HCT116 (cell line): ENCODE measurements around the gene SLC18A2. TPM values are rescaled to one million over a fixed set of nuclear protein-coding genes. Genes with fewer than 3 reads are reported as not detected.

ENCODE experiments used
- ATAC-seq: fragments of 200-7000 bp; cut with Tn5 transposase; 2 replicates; pipeline ENCODE4 v1.9.1; 2020; ENCODE audit warnings: mild to moderate bottlenecking, moderate library complexity
- BruUV-seq: library from RNA; stranded (reverse); fragments of 400-500 nt; replicated peaks from 2 replicates; lab custom pipeline; 2021; lab: Mats Ljungman, UMichigan
- CTCF ChIA-PET: fragments of 300-600 bp; sonication (Branson Sonifier 250); formaldehyde crosslinking; loops from one replicate; lab custom pipeline; 2021; ENCODE audit warnings: antibody characterized with exemption; lab: Charles Lee
- POLR2A ChIA-PET: fragments of 300-600, 350-600 bp; sonication (Branson Sonifier 250); formaldehyde crosslinking; loops from one replicate; lab custom pipeline; 2021; ENCODE audit warnings: antibody characterized with exemption; lab: Charles Lee
- RAD21 ChIA-PET, 2 experiments: fragments of 300-600 bp; sonication (Branson Sonifier 250); formaldehyde crosslinking; loops; one replicate each; lab custom pipeline; 2023; ENCODE audit warnings: low total read pairs in 2 of 2; ENCODE audit not compliant: uncharacterized antibody in 2 of 2, unreplicated experiment in 2 of 2, low non-redundant PET in 1 of 2; lab: Charles Lee
- DNase-seq: peaks from one replicate; pipeline ENCODE4 v3.0.0-alpha.2; 2010; ENCODE audit warnings: low read depth, low spot score
- H2AFZ ChIP-seq: fragments of 200-600 bp; shearing (Covaris generic), sonication (generic); 2 replicates; pipeline ENCODE4 v1.6.1; 2017; ENCODE audit warnings: low read depth, mixed run types, mixed read lengths, antibody characterized with exemption, low read length; ENCODE audit not compliant: poor library complexity, severe bottlenecking
- H3K27ac ChIP-seq: 2 replicates; pipeline ENCODE4 v1.5.1; 2012; ENCODE audit warnings: low read depth, low read length
- H3K27me3 ChIP-seq: fragments of 200-600 bp; sonication (generic); 2 replicates; pipeline ENCODE4 v1.6.1; 2016; ENCODE audit warnings: mixed run types, low read length, mixed read lengths; ENCODE audit not compliant: insufficient read depth
- H3K36me3 ChIP-seq, 2 experiments: fragments of 200-500 bp in 1 of 2; fragments of 200-600 bp in 1 of 2; sonication (Bioruptor generic) in 1 of 2; sonication (generic) in 1 of 2; 2 replicates each; pipeline versions ENCODE4 v1.5.1 to v1.6.1; 2014 to 2016; ENCODE audit warnings: low read length in 2 of 2, inconsistent platforms in 1 of 2, mixed read lengths in 1 of 2, mixed run types in 1 of 2; ENCODE audit not compliant: insufficient read depth in 2 of 2, control insufficient read depth in 1 of 2
- H3K4me1 ChIP-seq, 2 experiments: fragments of 200-600 bp in 1 of 2; sonication (generic) in 1 of 2; 2 replicates each; pipeline versions ENCODE4 v1.5.1 to v1.6.1; 2012 to 2017; ENCODE audit warnings: low read length in 2 of 2, inconsistent platforms in 1 of 2, mild to moderate bottlenecking in 1 of 2, mixed read lengths in 1 of 2, mixed run types in 1 of 2, moderate library complexity in 1 of 2; ENCODE audit not compliant: insufficient read depth in 2 of 2, control insufficient read depth in 1 of 2
- H3K4me2 ChIP-seq: fragments of 200-600 bp; sonication (generic); 2 replicates; pipeline ENCODE4 v1.6.1; 2017; ENCODE audit warnings: mixed run types, low read length, mixed read lengths
- H3K4me3 ChIP-seq, 2 experiments: fragments of 200-600 bp in 1 of 2; sonication (generic) in 1 of 2; replicated peaks in 1 of 2; 2 replicates each; pipeline ENCODE4 v1.5.1; 2011 to 2016; ENCODE audit warnings: low read length in 2 of 2, control low read depth in 1 of 2, low read depth in 1 of 2, mild to moderate bottlenecking in 1 of 2, mixed read lengths in 1 of 2, mixed run types in 1 of 2
- H3K79me2 ChIP-seq: fragments of 200-600 bp; sonication (generic); 2 replicates; pipeline ENCODE4 v1.6.1; 2017; ENCODE audit warnings: mild to moderate bottlenecking, mixed run types, low read length, moderate library complexity, mixed read lengths; ENCODE audit not compliant: insufficient read depth
- H3K9ac ChIP-seq: fragments of 200-600 bp; sonication (generic); 2 replicates; pipeline ENCODE4 v1.6.1; 2016; ENCODE audit warnings: low read length, mixed read lengths
- H3K9me2 ChIP-seq: fragments of 200-600 bp; sonication (generic), shearing (Covaris generic); 2 replicates; pipeline ENCODE4 v1.6.1; 2017; ENCODE audit warnings: mixed run types, mild to moderate bottlenecking, moderate library complexity; ENCODE audit not compliant: insufficient read depth
- H3K9me3 ChIP-seq, 2 experiments: fragments of 200-500 bp in 1 of 2; fragments of 200-600 bp in 1 of 2; sonication (Bioruptor generic) in 1 of 2; sonication (generic) in 1 of 2; 2 replicates each; pipeline ENCODE4 v1.6.1; 2014 to 2017; ENCODE audit warnings: low read length in 2 of 2, mixed read lengths in 2 of 2, inconsistent platforms in 1 of 2, low read depth in 1 of 2, mild to moderate bottlenecking in 1 of 2, mixed run types in 1 of 2, moderate library complexity in 1 of 2; ENCODE audit not compliant: control insufficient read depth in 1 of 2, insufficient read depth in 1 of 2
- H4K20me1 ChIP-seq: fragments of 200-600 bp; sonication (generic), shearing (Covaris generic); 2 replicates; pipeline ENCODE4 v1.6.1; 2017; ENCODE audit warnings: mixed run types, mild to moderate bottlenecking, moderate library complexity; ENCODE audit not compliant: insufficient read depth
- CBX3 ChIP-seq: IDR thresholded peaks from 2 replicates; pipeline ENCODE4 v1.6.1; 2012; ENCODE audit warnings: low read depth
- EGR1 ChIP-seq: IDR thresholded peaks from 2 replicates; pipeline ENCODE4 v1.6.1; 2012; ENCODE audit warnings: low read depth
- ELF1 ChIP-seq: IDR thresholded peaks from 2 replicates; pipeline ENCODE4 v1.6.1; 2012; ENCODE audit warnings: low read depth, borderline replicate concordance
- EZH2phosphoT487 ChIP-seq: fragments of 200-600 bp; IDR thresholded peaks from 2 replicates; pipeline ENCODE4 v1.6.1; 2018; ENCODE audit warnings: antibody characterized with exemption, borderline replicate concordance
- POLR2A ChIP-seq: IDR thresholded peaks from 2 replicates; pipeline ENCODE4 v1.7.0; 2011; ENCODE audit warnings: borderline replicate concordance; ENCODE audit not compliant: insufficient read depth, insufficient read length; ENCODE audit errors: extremely low read depth
- POLR2AphosphoS5 ChIP-seq: IDR thresholded peaks from 2 replicates; pipeline ENCODE4 v1.6.1; 2011; ENCODE audit warnings: mild to moderate bottlenecking, low read depth, low read length, moderate library complexity
- SP1 ChIP-seq: IDR thresholded peaks from 2 replicates; pipeline ENCODE4 v1.6.1; 2012; ENCODE audit warnings: low read depth
- SRF ChIP-seq: IDR thresholded peaks from 2 replicates; pipeline ENCODE4 v1.6.1; 2012; ENCODE audit warnings: low read depth
- intact Hi-C: fragments of 100-400 bp; cut with micrococcal nuclease; formaldehyde crosslinking; loops from 2 replicates; pipeline ENCODE4 v1.10.0; 2022
- total RNA-seq: library from RNA; stranded (reverse); gene quantifications from one replicate; pipeline ENCODE4 v1.2.1, GENCODE V29; 2021; ENCODE audit not compliant: unreplicated experiment
- TF ChIP-seq, protein P1 (sequence below): IDR thresholded peaks from 2 replicates; pipeline ENCODE4 v1.6.1; 2012; ENCODE audit warnings: low read depth
- TF ChIP-seq, protein P2 (sequence below), 3 experiments: fragments of 200-600 bp in 1 of 3; sonication (generic) in 1 of 3; IDR thresholded peaks in 2 of 3; conservative IDR thresholded peaks in 1 of 3; 2 replicates each; pipeline ENCODE4 v1.5.1; 2012 to 2017; ENCODE audit warnings: low read depth in 2 of 3, low read length in 2 of 3, antibody characterized with exemption in 1 of 3, borderline replicate concordance in 1 of 3, control low read depth in 1 of 3, mild to moderate bottlenecking in 1 of 3, mixed read lengths in 1 of 3, mixed run types in 1 of 3, moderate library complexity in 1 of 3; ENCODE audit not compliant: insufficient read depth in 1 of 3
- TF ChIP-seq, protein P3 (sequence below): IDR thresholded peaks from 2 replicates; pipeline ENCODE4 v1.6.1; 2011; ENCODE audit warnings: mild to moderate bottlenecking, low read length, moderate library complexity; ENCODE audit not compliant: insufficient replicate concordance; ENCODE audit errors: extremely low read depth

Gene SLC18A2
- total RNA-seq, 1 experiment from 2014 or later, result not detected

DNA sequence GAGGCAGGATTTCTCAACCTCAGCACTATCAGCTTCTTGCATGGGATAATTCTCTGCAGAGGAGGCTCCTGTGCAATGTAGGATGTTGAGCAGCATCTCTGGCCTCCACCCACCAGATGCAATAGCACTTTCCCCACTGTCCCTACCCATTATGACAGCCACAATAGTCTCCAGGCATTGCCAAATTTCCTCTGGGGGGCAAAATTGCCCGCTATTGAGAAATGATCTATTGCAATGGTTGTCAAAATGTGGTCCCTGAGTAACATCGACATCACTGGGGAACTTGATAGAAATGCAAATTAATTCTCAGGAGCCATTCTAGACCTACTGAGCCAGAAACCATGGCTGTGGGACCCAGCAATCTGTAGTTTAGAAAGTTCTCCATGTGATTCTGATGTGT lies 36.6 kb upstream of the SLC18A2 start:
- no peak overlapping the region for H3K4me3 ChIP-seq
- no peak for TF ChIP-seq ELF1
- TF ChIP-seq, protein P1, sequence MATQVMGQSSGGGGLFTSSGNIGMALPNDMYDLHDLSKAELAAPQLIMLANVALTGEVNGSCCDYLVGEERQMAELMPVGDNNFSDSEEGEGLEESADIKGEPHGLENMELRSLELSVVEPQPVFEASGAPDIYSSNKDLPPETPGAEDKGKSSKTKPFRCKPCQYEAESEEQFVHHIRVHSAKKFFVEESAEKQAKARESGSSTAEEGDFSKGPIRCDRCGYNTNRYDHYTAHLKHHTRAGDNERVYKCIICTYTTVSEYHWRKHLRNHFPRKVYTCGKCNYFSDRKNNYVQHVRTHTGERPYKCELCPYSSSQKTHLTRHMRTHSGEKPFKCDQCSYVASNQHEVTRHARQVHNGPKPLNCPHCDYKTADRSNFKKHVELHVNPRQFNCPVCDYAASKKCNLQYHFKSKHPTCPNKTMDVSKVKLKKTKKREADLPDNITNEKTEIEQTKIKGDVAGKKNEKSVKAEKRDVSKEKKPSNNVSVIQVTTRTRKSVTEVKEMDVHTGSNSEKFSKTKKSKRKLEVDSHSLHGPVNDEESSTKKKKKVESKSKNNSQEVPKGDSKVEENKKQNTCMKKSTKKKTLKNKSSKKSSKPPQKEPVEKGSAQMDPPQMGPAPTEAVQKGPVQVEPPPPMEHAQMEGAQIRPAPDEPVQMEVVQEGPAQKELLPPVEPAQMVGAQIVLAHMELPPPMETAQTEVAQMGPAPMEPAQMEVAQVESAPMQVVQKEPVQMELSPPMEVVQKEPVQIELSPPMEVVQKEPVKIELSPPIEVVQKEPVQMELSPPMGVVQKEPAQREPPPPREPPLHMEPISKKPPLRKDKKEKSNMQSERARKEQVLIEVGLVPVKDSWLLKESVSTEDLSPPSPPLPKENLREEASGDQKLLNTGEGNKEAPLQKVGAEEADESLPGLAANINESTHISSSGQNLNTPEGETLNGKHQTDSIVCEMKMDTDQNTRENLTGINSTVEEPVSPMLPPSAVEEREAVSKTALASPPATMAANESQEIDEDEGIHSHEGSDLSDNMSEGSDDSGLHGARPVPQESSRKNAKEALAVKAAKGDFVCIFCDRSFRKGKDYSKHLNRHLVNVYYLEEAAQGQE, result no peak
- TF ChIP-seq POLR2AphosphoS5, result no peak
- TF ChIP-seq, protein P2, sequence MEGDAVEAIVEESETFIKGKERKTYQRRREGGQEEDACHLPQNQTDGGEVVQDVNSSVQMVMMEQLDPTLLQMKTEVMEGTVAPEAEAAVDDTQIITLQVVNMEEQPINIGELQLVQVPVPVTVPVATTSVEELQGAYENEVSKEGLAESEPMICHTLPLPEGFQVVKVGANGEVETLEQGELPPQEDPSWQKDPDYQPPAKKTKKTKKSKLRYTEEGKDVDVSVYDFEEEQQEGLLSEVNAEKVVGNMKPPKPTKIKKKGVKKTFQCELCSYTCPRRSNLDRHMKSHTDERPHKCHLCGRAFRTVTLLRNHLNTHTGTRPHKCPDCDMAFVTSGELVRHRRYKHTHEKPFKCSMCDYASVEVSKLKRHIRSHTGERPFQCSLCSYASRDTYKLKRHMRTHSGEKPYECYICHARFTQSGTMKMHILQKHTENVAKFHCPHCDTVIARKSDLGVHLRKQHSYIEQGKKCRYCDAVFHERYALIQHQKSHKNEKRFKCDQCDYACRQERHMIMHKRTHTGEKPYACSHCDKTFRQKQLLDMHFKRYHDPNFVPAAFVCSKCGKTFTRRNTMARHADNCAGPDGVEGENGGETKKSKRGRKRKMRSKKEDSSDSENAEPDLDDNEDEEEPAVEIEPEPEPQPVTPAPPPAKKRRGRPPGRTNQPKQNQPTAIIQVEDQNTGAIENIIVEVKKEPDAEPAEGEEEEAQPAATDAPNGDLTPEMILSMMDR (IDR thresholded peaks at IDR 0.05 in 2 of 3, conservative IDR thresholded peaks at IDR 0.05 in 1 of 3; ENCODE audit: borderline replicate concordance in 1 of 3, insufficient read depth in 1 of 3, low read depth in 2 of 3, low read length in 2 of 3), result no peak
- no peak for TF ChIP-seq SP1
- no peak for TF ChIP-seq EGR1
- no peak for TF ChIP-seq SRF
- no peak for TF ChIP-seq EZH2phosphoT487
- TF ChIP-seq CBX3, result no peak
- no peak for TF ChIP-seq POLR2A
- TF ChIP-seq, protein P3, sequence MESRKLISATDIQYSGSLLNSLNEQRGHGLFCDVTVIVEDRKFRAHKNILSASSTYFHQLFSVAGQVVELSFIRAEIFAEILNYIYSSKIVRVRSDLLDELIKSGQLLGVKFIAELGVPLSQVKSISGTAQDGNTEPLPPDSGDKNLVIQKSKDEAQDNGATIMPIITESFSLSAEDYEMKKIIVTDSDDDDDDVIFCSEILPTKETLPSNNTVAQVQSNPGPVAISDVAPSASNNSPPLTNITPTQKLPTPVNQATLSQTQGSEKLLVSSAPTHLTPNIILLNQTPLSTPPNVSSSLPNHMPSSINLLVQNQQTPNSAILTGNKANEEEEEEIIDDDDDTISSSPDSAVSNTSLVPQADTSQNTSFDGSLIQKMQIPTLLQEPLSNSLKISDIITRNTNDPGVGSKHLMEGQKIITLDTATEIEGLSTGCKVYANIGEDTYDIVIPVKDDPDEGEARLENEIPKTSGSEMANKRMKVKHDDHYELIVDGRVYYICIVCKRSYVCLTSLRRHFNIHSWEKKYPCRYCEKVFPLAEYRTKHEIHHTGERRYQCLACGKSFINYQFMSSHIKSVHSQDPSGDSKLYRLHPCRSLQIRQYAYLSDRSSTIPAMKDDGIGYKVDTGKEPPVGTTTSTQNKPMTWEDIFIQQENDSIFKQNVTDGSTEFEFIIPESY, result no peak
- ChIA-PET CTCF (interaction anchor here (4.7 kb wide), 1 partner anchor 12 kb away, joined by 15 read pairs; no protein-coding TSS in a partner anchor), POLR2A (no interaction called here), RAD21 (no interaction called here)
- H3K9me3 ChIP-seq, result no peaks in the 10 kb centered on the region
- no TSS peak for BruUV-seq
- DNase-seq (no peak), ATAC-seq (no peak)
- no peaks in the 10 kb centered on the region for H4K20me1 ChIP-seq
- no peaks in the 10 kb centered on the region for H3K4me1 ChIP-seq
- no peak overlapping the region for H2AFZ ChIP-seq
- no peaks in the 10 kb centered on the region for H3K9me2 ChIP-seq
- no peaks in the 10 kb centered on the region for H3K36me3 ChIP-seq
- H3K27me3 ChIP-seq, result no peaks in the 10 kb centered on the region
- no peak overlapping the region for H3K27ac ChIP-seq
- intact Hi-C loops, result no loop called here
- no peak overlapping the region for H3K9ac ChIP-seq
- H3K79me2 ChIP-seq, result no peaks in the 10 kb centered on the region
- no peak overlapping the region for H3K4me2 ChIP-seq
